ENCODE data around the gene HOXC13. TPM values are rescaled to one million over a fixed set of nuclear protein-coding genes. Genes with fewer than 3 reads are reported as not detected.

HOXC13 gene
- total RNA-seq, 2 experiments from 2014 or later: not detected

GRCh38 chr12:53941187-53941586 lies 2.6 kb downstream of the HOXC13 start:
- TF ChIP-seq, protein P1, sequence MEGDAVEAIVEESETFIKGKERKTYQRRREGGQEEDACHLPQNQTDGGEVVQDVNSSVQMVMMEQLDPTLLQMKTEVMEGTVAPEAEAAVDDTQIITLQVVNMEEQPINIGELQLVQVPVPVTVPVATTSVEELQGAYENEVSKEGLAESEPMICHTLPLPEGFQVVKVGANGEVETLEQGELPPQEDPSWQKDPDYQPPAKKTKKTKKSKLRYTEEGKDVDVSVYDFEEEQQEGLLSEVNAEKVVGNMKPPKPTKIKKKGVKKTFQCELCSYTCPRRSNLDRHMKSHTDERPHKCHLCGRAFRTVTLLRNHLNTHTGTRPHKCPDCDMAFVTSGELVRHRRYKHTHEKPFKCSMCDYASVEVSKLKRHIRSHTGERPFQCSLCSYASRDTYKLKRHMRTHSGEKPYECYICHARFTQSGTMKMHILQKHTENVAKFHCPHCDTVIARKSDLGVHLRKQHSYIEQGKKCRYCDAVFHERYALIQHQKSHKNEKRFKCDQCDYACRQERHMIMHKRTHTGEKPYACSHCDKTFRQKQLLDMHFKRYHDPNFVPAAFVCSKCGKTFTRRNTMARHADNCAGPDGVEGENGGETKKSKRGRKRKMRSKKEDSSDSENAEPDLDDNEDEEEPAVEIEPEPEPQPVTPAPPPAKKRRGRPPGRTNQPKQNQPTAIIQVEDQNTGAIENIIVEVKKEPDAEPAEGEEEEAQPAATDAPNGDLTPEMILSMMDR (IDR thresholded peaks at IDR 0.05): no peak
- Mint-ChIP-seq H3K4me3 (no peak overlapping the region), H3K4me1 (ENCODE audit: low read depth) (peaks cover 23% of the 10 kb centered on the region), H3K9me3 (no peaks in the 10 kb centered on the region), H3K36me3 (ENCODE audit: low read depth) (no peaks in the 10 kb centered on the region), H3K27me3 (peaks cover 90% of the 10 kb centered on the region), H3K27ac (no peak overlapping the region)
- Histone ChIP-seq H3K4me1 (ENCODE audit: insufficient read depth, low read length) (peaks cover 18% of the 10 kb centered on the region), H3K9me3 (ENCODE audit: control insufficient read depth in 1 of 2, insufficient read depth in 1 of 2, low read length in 2 of 2) (peaks cover 0 to 39% of the 10 kb centered on the region in 2 experiments), H3K27me3 (ENCODE audit: control insufficient read depth in 1 of 2, insufficient read depth in 2 of 2, low read length in 2 of 2) (peaks cover 82 to 98% of the 10 kb centered on the region in 2 experiments), H3K4me3 (ENCODE audit: low read length) (no peak overlapping the region), H3K36me3 (ENCODE audit: insufficient read depth, low read length) (no peaks in the 10 kb centered on the region), H3K27ac (ENCODE audit: low read depth in 1 of 2, low read length in 2 of 2) (no peak overlapping the region)
- ChIA-PET CTCF (no interaction called here), POLR2A (no interaction called here)
- intact Hi-C loops (cut with DNase I, micrococcal nuclease): no loop called here
- DNase-seq (no peak), ATAC-seq (ENCODE audit: poor library complexity) (no peak)

DNA sequence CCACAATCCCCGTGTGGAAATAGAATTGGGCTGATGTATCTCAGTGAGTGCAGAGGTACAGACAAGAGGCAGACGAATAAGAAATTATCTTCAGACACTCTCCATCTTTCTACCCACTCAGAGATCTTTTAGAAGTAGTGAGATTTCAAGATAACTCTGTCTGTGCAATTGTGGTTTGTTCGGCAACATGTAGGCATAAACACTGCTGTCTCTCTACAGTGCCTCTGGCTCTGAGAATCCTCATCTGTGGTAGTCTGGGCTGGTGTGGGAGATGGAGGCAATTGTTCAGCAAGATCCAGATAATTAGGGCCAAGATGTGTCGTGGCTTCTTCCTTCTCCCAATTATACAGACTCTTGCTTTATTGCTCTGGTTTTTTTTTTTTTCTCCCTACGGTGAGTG lies 3.1 kb downstream of the HOXC13 start:
- Histone ChIP-seq H3K4me3 (ENCODE audit: low read length) (no peak overlapping the region), H3K36me3 (ENCODE audit: insufficient read depth, low read length) (no peaks in the 10 kb centered on the region), H3K27ac (ENCODE audit: low read depth in 1 of 2, low read length in 2 of 2) (no peak overlapping the region), H3K4me1 (ENCODE audit: insufficient read depth, low read length) (peaks cover 18% of the 10 kb centered on the region), H3K9me3 (ENCODE audit: control insufficient read depth in 1 of 2, insufficient read depth in 1 of 2, low read length in 2 of 2) (peaks cover 0 to 36% of the 10 kb centered on the region in 2 experiments), H3K27me3 (ENCODE audit: control insufficient read depth in 1 of 2, insufficient read depth in 2 of 2, low read length in 2 of 2) (peaks cover 85 to 98% of the 10 kb centered on the region in 2 experiments)
- Mint-ChIP-seq H3K36me3 (ENCODE audit: low read depth) (no peaks in the 10 kb centered on the region), H3K4me1 (ENCODE audit: low read depth) (peaks cover 23% of the 10 kb centered on the region), H3K27me3 (peaks cover 90% of the 10 kb centered on the region), H3K27ac (no peak overlapping the region), H3K9me3 (no peaks in the 10 kb centered on the region), H3K4me3 (no peak overlapping the region)
- intact Hi-C loops (cut with DNase I, micrococcal nuclease): no loop called here
- ChIA-PET POLR2A (no interaction called here), CTCF (no interaction called here)
- ATAC-seq (ENCODE audit: poor library complexity) (peak; percentile 58), DNase-seq (no peak)
- TF ChIP-seq, protein P1 (IDR thresholded peaks at IDR 0.05): no peak

- H3K27ac ChIP-seq (ENCODE audit: low read depth in 1 of 2, low read length in 2 of 2): no peak overlapping the region
- no peak overlapping the region for H3K4me3 Mint-ChIP-seq
- H3K27ac Mint-ChIP-seq: no peak overlapping the region
- TF ChIP-seq, protein P1 (IDR thresholded peaks at IDR 0.05): no peak
- H3K36me3 ChIP-seq (ENCODE audit: insufficient read depth, low read length): no peaks in the 10 kb centered on the region
- peaks cover 18% of the 10 kb centered on the region for H3K4me1 ChIP-seq (ENCODE audit: insufficient read depth, low read length)
- intact Hi-C loops (cut with DNase I, micrococcal nuclease): no loop called here
- H3K27me3 Mint-ChIP-seq: peaks cover 90% of the 10 kb centered on the region
- peaks cover 85 to 97% of the 10 kb centered on the region in 2 experiments for H3K27me3 ChIP-seq (ENCODE audit: control insufficient read depth in 1 of 2, insufficient read depth in 2 of 2, low read length in 2 of 2)
- POLR2A ChIA-PET: no interaction called here
- CTCF ChIA-PET: no interaction called here
- H3K9me3 Mint-ChIP-seq: no peaks in the 10 kb centered on the region
- peaks cover 18% of the 10 kb centered on the region for H3K4me1 Mint-ChIP-seq (ENCODE audit: low read depth)
- ATAC-seq (ENCODE audit: poor library complexity) (no peak), DNase-seq (no peak)
- no peak overlapping the region for H3K4me3 ChIP-seq (ENCODE audit: low read length)
- H3K9me3 ChIP-seq (ENCODE audit: control insufficient read depth in 1 of 2, insufficient read depth in 1 of 2, low read length in 2 of 2): peaks cover 0 to 30% of the 10 kb centered on the region in 2 experiments
- H3K36me3 Mint-ChIP-seq (ENCODE audit: low read depth): no peaks in the 10 kb centered on the region
These were observed 3.9 kb downstream of the HOXC13 start for GRCh38 chr12:53942467-53942997.

Measured in CD4-positive, alpha-beta T cell (primary cell).